NB4 (cell line): ENCODE results near the gene COMT.
"Not testable (repeated sequence)": the region's sequence is repeated elsewhere in the genome, so short reads cannot be mapped to it uniquely, and the experiment has no call there.

Experiments
- DNase-seq: peaks from one replicate; pipeline ENCODE4 v3.0.0; 2010; ENCODE audit warnings: low read depth
- H3K4me3 ChIP-seq: one replicate; pipeline ENCODE4 v1.5.1; 2011; ENCODE audit warnings: mild to moderate bottlenecking, low read depth, low read length, moderate library complexity
- CTCF ChIP-seq: IDR thresholded peaks from one replicate; pipeline ENCODE4 v1.5.1; 2012; ENCODE audit warnings: low read depth, low read length
- MAX ChIP-seq: IDR thresholded peaks from 2 replicates; pipeline ENCODE4 v1.6.1; 2011; ENCODE audit warnings: low read depth, low read length
- MYC ChIP-seq: IDR thresholded peaks from 2 replicates; pipeline ENCODE4 v1.6.1; 2011; ENCODE audit warnings: low read depth, low read length
- POLR2A ChIP-seq: IDR thresholded peaks from 2 replicates; pipeline ENCODE4 v1.6.1; 2011; ENCODE audit warnings: mild to moderate bottlenecking; ENCODE audit not compliant: insufficient read length; ENCODE audit errors: extremely low read depth

COMT gene

GRCh38 chr22:19921544-19922081, 20.0 kb upstream of the COMT start:
- no peak overlapping the region for H3K4me3 ChIP-seq
- TF ChIP-seq MYC = no peak
- no peak for TF ChIP-seq CTCF
- no peak for TF ChIP-seq MAX
- no peak for TF ChIP-seq POLR2A
- no peak for DNase-seq

- no peak for DNase-seq
- TF ChIP-seq POLR2A (no peak), MYC (no peak), CTCF (no peak)
- no peak overlapping the region for H3K4me3 ChIP-seq
Observed at GRCh38 chr22:19923914-19924513, 17.6 kb upstream of the COMT start.

GRCh38 chr22:19926028-19926427, 15.5 kb upstream of the COMT start:
- not testable (repeated sequence) for DNase-seq, H3K4me3 ChIP-seq

- TF ChIP-seq MAX (no peak), CTCF (no peak), MYC (no peak), POLR2A (no peak)
- H3K4me3 ChIP-seq = no peak overlapping the region
- no peak for DNase-seq
Observed at GRCh38 chr22:19927696-19928095, 13.9 kb upstream of the COMT start.

GRCh38 chr22:19928207-19928606, 13.4 kb upstream of the COMT start:
- TF ChIP-seq POLR2A = no peak
- no peak for TF ChIP-seq MYC
- TF ChIP-seq MAX = no peak
- TF ChIP-seq CTCF = no peak
- H3K4me3 ChIP-seq = no peak overlapping the region
- DNase-seq = no peak

- H3K4me3 ChIP-seq = no peak overlapping the region
- DNase-seq = no peak
- TF ChIP-seq MYC = no peak
- TF ChIP-seq POLR2A = no peak
- no peak for TF ChIP-seq MAX
Observed at GRCh38 chr22:19929586-19930550, 11.7 kb upstream of the COMT start.
